ENCODE data around the gene FGF14. TPM values are rescaled to one million over a fixed set of nuclear protein-coding genes. Genes with fewer than 3 reads are reported as not detected.

FGF14 gene
- total RNA-seq, 1 donor from 2014 or later, result not detected

GRCh38 chr13:101795460-101795859 is 606.4 kb downstream of the FGF14 start:
- DNase-seq (no peak), ATAC-seq (ENCODE audit: low read depth) (no peak)
- Mint-ChIP-seq H3K4me1 (no peaks in the 10 kb centered on the region), H3K27ac (no peak overlapping the region), H3K27me3 (no peaks in the 10 kb centered on the region), H3K4me3 (no peak overlapping the region), H3K9me3 (no peaks in the 10 kb centered on the region), H3K36me3 (ENCODE audit: low read depth) (no peaks in the 10 kb centered on the region)
- ChIA-PET POLR2A (no interaction called here), CTCF (no interaction called here)
- intact Hi-C loops (cut with micrococcal nuclease), result no loop called here
- no peak for TF ChIP-seq CTCF (IDR thresholded peaks at IDR 0.05)

GRCh38 chr13:101795025-101795424 is 606.8 kb downstream of the FGF14 start:
- POLR2A ChIA-PET, result no interaction called here
- Mint-ChIP-seq H3K27me3 (no peaks in the 10 kb centered on the region), H3K9me3 (no peaks in the 10 kb centered on the region), H3K4me1 (no peaks in the 10 kb centered on the region), H3K4me3 (no peak overlapping the region), H3K27ac (no peak overlapping the region), H3K36me3 (ENCODE audit: low read depth) (no peaks in the 10 kb centered on the region)
- ATAC-seq (ENCODE audit: low read depth) (no peak), DNase-seq (no peak)
- intact Hi-C loops (cut with micrococcal nuclease), result no loop called here
- no peak for TF ChIP-seq CTCF (IDR thresholded peaks at IDR 0.05)
- CTCF ChIA-PET, result no interaction called here

DNA sequence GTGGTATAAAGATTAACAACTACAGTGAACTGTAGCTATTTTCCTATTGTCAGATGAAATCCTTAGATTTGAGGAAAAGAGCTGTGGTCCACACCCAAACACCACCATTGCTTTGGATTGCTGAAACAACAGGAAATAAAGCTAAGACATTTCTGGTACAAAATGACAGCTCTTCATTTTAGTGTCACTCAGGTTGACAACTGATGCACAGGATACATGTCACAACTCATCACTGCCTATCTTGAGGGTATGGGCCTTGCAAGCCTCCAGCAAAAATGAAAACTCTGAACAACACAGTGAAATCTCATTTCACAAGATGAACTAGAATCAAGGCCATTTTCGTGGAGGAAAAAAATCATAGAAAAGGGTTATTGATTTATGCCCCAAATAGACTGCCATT is 609.7 kb downstream of the FGF14 start:
- Mint-ChIP-seq H3K9me3 (no peaks in the 10 kb centered on the region), H3K4me3 (no peak overlapping the region), H3K36me3 (ENCODE audit: low read depth) (no peaks in the 10 kb centered on the region), H3K27ac (no peak overlapping the region), H3K4me1 (no peaks in the 10 kb centered on the region), H3K27me3 (peaks cover 3% of the 10 kb centered on the region)
- CTCF ChIA-PET, result no interaction called here
- no peak for ATAC-seq (ENCODE audit: low read depth)
- TF ChIP-seq CTCF (IDR thresholded peaks at IDR 0.05), result no peak
- intact Hi-C loops (cut with micrococcal nuclease), result no loop called here
- POLR2A ChIA-PET, result no interaction called here
- DNase-seq, result no peak

DNA sequence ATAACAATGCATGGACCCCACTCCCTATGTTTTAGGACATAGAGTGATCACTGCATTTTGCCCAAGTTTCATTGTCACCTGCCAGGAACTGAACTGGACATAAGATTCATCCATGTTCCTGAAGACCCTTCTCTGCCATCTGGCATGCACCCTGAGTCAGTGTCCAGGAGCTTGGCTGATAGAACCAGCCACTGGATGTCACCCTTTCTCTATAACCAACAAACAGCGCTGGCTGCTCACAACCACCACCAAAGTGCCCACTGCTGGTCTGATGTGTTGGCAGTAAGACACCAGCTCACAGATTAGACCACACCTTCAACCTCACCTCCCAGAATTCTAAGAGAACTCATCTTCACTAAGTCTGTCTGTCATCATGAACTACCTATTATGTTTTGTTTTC is 616.0 kb downstream of the FGF14 start:
- ATAC-seq (ENCODE audit: low read depth) (no peak), DNase-seq (no peak)
- ChIA-PET POLR2A (no interaction called here), CTCF (interaction anchor here (0.5 kb wide), 1 partner anchor 53 kb away, joined by 3 read pairs; no protein-coding TSS in a partner anchor)
- Mint-ChIP-seq H3K36me3 (ENCODE audit: low read depth) (no peaks in the 10 kb centered on the region), H3K27ac (no peak overlapping the region), H3K4me1 (no peaks in the 10 kb centered on the region), H3K27me3 (peaks cover 3% of the 10 kb centered on the region), H3K4me3 (no peak overlapping the region), H3K9me3 (no peaks in the 10 kb centered on the region)
- no peak for TF ChIP-seq CTCF (IDR thresholded peaks at IDR 0.05)
- intact Hi-C loops (cut with micrococcal nuclease), result no loop called here

DNA sequence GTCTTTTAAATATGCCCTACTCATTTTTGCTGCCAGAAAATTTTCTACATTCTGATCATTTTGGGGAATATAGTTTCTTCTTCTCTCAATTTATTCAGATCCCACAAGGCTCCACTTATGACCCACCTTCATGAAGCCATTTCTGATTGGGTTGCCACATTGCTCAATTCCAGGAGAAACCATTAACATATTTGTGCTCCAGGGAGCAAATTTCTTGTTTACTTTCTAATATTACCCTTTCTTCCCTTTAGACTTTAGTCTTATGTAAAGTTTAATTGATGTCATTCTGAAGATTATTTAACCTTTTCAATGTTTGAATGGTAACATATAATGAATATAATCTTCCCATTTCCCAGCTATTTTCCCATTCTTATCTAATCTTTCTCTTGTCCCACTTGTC is 617.5 kb downstream of the FGF14 start:
- H3K4me3 Mint-ChIP-seq, result no peak overlapping the region
- no peak overlapping the region for H3K27ac Mint-ChIP-seq
- DNase-seq, result no peak
- no peak for ATAC-seq (ENCODE audit: low read depth)
- H3K36me3 Mint-ChIP-seq (ENCODE audit: low read depth), result no peaks in the 10 kb centered on the region
- no peaks in the 10 kb centered on the region for H3K4me1 Mint-ChIP-seq
- POLR2A ChIA-PET, result no interaction called here
- H3K27me3 Mint-ChIP-seq, result peaks cover 3% of the 10 kb centered on the region
- H3K9me3 Mint-ChIP-seq, result no peaks in the 10 kb centered on the region
- TF ChIP-seq CTCF (IDR thresholded peaks at IDR 0.05), result no peak
- CTCF ChIA-PET, result no interaction called here
- intact Hi-C loops (cut with micrococcal nuclease), result no loop called here

All from activated B cell treated with CpG ODN at 0.5 μM for 24 hours (primary cell).